PC-9 (cell line): ENCODE measurements around the gene MASP1. TPM values are rescaled to one million over a fixed set of nuclear protein-coding genes. Genes with fewer than 3 reads are reported as not detected.

Source experiments
- BruUV-seq: library from RNA; stranded (reverse); fragments of 400-500 nt; replicated peaks from 2 replicates; lab custom pipeline; 2021; lab: Mats Ljungman, UMichigan
- CTCF ChIA-PET: fragments of 300-600 bp; sonication (Branson Sonifier 250); formaldehyde crosslinking; loops from one replicate; lab custom pipeline; 2022; ENCODE audit warnings: antibody characterized with exemption; lab: Charles Lee
- POLR2A ChIA-PET: fragments of 300-600 bp; sonication (Branson Sonifier 250); formaldehyde crosslinking; loops from one replicate; lab custom pipeline; 2022; ENCODE audit warnings: antibody characterized with exemption; ENCODE audit not compliant: unreplicated experiment; lab: Charles Lee
- DNase-seq, 2 experiments: peaks; one replicate each; pipeline versions ENCODE4 v3.0.0 to v3.0.0-alpha.2; 2015 to 2022; ENCODE audit warnings: mixed read lengths in 1 of 2
- H2AFZ ChIP-seq: fragments of 200-600 bp; sonication (generic); 2 replicates; pipeline ENCODE4 v1.8.1; 2017; ENCODE audit warnings: antibody characterized with exemption
- H3F3A ChIP-seq: fragments of 200-600 bp; sonication (generic); 2 replicates; pipeline ENCODE4 v1.8.1; 2017; ENCODE audit warnings: antibody characterized with exemption, mild to moderate bottlenecking, low read depth; ENCODE audit not compliant: insufficient read depth
- H3K27ac ChIP-seq: fragments of 200-600 bp; sonication (generic); 2 replicates; pipeline ENCODE4 v1.6.1; 2016; ENCODE audit warnings: mixed run types
- H3K27me3 ChIP-seq: fragments of 200-600 bp; sonication (generic); 2 replicates; pipeline ENCODE4 v1.6.1; 2016; ENCODE audit warnings: low read depth, mixed run types; ENCODE audit not compliant: insufficient read depth
- H3K36me3 ChIP-seq: fragments of 200-600 bp; sonication (generic); 2 replicates; pipeline ENCODE4 v1.6.1; 2016; ENCODE audit warnings: low read depth, mixed run types
- H3K4me1 ChIP-seq: fragments of 200-600 bp; sonication (generic); replicated peaks from 2 replicates; pipeline ENCODE4 v1.6.1; 2016; ENCODE audit warnings: mixed run types; ENCODE audit not compliant: insufficient read depth
- H3K4me2 ChIP-seq: fragments of 200-600 bp; sonication (generic); 2 replicates; pipeline ENCODE4 v1.6.1; 2017; ENCODE audit warnings: mixed run types
- H3K4me3 ChIP-seq: fragments of 200-600 bp; sonication (generic); 2 replicates; pipeline ENCODE4 v1.6.1; 2016; ENCODE audit warnings: mixed run types
- H3K79me2 ChIP-seq: fragments of 200-600 bp; sonication (generic); 2 replicates; pipeline ENCODE4 v1.6.1; 2017; ENCODE audit warnings: low read depth, mixed run types
- H3K9me2 ChIP-seq: fragments of 200-600 bp; sonication (generic); 2 replicates; pipeline ENCODE4 v1.8.1; 2017; ENCODE audit warnings: mild to moderate bottlenecking; ENCODE audit not compliant: insufficient read depth
- H3K9me3 ChIP-seq: fragments of 200-600 bp; sonication (generic); 2 replicates; pipeline ENCODE4 v1.8.1; 2016; ENCODE audit warnings: low read depth; ENCODE audit not compliant: insufficient read depth
- H4K20me1 ChIP-seq: fragments of 200-600 bp; sonication (generic); 2 replicates; pipeline ENCODE4 v1.8.1; 2017; ENCODE audit not compliant: insufficient read depth
- EZH2 ChIP-seq: fragments of 200-600 bp; sonication (generic); IDR thresholded peaks from 2 replicates; pipeline ENCODE4 v1.8.0; 2017; ENCODE audit warnings: antibody characterized with exemption, low read depth
- intact Hi-C: fragments of 100-400 bp; cut with micrococcal nuclease; formaldehyde crosslinking; loops from one replicate; pipeline ENCODE4 v1.10.0; 2022; ENCODE audit not compliant: unreplicated experiment
- total RNA-seq: library from RNA; stranded (reverse); gene quantifications from 2 replicates; pipeline ENCODE4 v1.2.3, GENCODE V29; 2021
- TF ChIP-seq, protein P1 (sequence below): fragments of 200-600 bp; sonication (generic); conservative IDR thresholded peaks from 2 replicates; pipeline ENCODE4 v1.6.1; 2017; ENCODE audit warnings: mixed run types, antibody characterized with exemption, mild to moderate bottlenecking, moderate library complexity

The MASP1 gene
- total RNA-seq, 1 experiment from 2014 or later = not detected

DNA sequence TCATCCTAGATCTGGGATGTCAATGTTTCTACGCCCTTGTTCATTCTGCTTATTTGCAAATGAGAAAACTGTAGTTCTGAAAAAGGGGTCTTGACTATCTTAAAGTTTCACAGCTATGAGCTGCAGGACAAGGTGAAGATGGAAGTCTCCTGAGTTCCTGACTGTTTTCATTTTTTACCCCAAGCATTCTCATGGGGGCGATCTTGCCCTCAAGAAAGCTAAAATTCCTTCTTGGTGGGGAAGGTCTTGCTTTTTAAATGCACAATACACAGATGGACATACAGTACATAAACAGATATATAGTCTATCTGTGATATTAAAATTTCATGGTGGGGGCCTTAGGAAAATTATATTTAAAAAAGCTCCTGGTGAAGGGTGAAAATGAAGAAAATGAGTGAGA lies 32.4 kb downstream of the MASP1 start:
- intact Hi-C loops = no loop called here
- Histone ChIP-seq H3F3A (peaks cover 10% of the 10 kb centered on the region; the same call in 1 of the 2 replicates), H3K4me1 (peaks cover 10% of the 10 kb centered on the region), H3K9me3 (no peaks in the 10 kb centered on the region), H2AFZ (no peak overlapping the region), H3K79me2 (no peaks in the 10 kb centered on the region), H4K20me1 (no peaks in the 10 kb centered on the region), H3K4me2 (no peak overlapping the region), H3K36me3 (no peaks in the 10 kb centered on the region), H3K4me3 (no peak overlapping the region), H3K27me3 (no peaks in the 10 kb centered on the region; the same call in 1 of the 2 replicates), H3K27ac (no peak overlapping the region), H3K9me2 (no peaks in the 10 kb centered on the region)
- ChIA-PET POLR2A (no interaction called here), CTCF (no interaction called here)
- BruUV-seq = no TSS peak
- DNase-seq = no peak
- no peak for TF ChIP-seq EZH2
- TF ChIP-seq, protein P1, sequence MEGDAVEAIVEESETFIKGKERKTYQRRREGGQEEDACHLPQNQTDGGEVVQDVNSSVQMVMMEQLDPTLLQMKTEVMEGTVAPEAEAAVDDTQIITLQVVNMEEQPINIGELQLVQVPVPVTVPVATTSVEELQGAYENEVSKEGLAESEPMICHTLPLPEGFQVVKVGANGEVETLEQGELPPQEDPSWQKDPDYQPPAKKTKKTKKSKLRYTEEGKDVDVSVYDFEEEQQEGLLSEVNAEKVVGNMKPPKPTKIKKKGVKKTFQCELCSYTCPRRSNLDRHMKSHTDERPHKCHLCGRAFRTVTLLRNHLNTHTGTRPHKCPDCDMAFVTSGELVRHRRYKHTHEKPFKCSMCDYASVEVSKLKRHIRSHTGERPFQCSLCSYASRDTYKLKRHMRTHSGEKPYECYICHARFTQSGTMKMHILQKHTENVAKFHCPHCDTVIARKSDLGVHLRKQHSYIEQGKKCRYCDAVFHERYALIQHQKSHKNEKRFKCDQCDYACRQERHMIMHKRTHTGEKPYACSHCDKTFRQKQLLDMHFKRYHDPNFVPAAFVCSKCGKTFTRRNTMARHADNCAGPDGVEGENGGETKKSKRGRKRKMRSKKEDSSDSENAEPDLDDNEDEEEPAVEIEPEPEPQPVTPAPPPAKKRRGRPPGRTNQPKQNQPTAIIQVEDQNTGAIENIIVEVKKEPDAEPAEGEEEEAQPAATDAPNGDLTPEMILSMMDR = no peak

DNA sequence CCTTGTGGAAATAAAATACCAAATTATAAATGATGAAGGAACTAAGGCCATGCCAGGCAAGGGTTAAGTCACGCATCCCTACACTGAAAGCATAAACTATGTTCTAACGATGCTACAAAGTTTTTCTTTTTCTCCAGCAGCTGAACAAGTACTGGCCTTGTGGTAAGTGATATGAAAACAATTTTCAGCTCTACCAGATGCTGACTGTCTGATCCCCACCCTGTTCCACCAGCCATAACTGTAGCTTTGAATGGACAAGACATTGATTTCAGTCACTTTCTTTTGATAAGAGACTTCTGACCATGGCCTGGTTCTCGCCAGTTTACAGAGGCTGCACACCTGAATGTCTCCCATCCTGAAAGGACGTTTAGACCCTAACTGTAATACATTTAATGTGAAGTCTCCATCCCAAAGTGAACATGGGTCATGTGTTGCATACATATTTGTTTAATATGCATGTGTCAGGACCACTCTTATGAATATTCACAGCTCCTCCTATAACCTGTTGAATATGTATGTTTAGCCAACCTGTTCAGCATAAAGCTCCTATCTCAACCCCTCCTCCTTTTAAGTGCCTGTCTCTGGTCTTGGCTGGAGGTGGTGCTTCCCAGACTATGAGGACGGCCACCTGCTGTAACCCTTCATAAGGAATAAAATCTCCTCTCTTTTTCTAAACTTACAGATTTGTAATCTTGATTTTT lies 33.4 kb downstream of the MASP1 start:
- no TSS peak for BruUV-seq
- no peaks in the 10 kb centered on the region for H3K9me3 ChIP-seq
- no peaks in the 10 kb centered on the region; the same call in 1 of the 2 replicates for H3K27me3 ChIP-seq
- ChIA-PET POLR2A (no interaction called here), CTCF (no interaction called here)
- H3K4me3 ChIP-seq = no peak overlapping the region
- no peaks in the 10 kb centered on the region for H3F3A ChIP-seq
- no peaks in the 10 kb centered on the region for H4K20me1 ChIP-seq
- no peaks in the 10 kb centered on the region for H3K36me3 ChIP-seq
- no peak overlapping the region for H2AFZ ChIP-seq
- no peak for TF ChIP-seq EZH2
- TF ChIP-seq, protein P1 = no peak
- no peaks in the 10 kb centered on the region for H3K9me2 ChIP-seq
- no peak for DNase-seq
- H3K4me2 ChIP-seq = no peak overlapping the region
- no peaks in the 10 kb centered on the region for H3K79me2 ChIP-seq
- H3K27ac ChIP-seq = no peak overlapping the region
- no peaks in the 10 kb centered on the region; the same call in 1 of the 2 replicates for H3K4me1 ChIP-seq
- intact Hi-C loops = no loop called here

DNA sequence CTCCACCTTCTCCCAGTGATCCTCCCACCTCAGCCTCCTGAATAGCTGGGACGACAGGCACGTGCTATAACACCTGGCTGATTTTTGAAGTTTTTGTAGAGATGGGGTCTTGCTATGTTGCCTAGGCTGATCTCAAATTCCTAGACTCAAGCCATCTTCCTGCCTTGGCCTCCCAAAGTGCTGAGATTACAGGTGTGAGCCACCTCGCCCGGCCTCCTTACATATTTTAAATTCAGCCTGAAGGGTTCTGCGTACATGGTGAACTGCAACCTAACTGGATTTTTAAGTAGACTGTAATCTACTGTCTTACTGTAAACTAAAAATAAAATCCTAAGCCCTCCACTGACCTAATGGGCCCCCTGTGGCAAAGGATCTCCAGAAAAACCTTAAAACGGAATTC lies 34.1 kb downstream of the MASP1 start:
- BruUV-seq = no TSS peak
- H3K4me3 ChIP-seq = no peak overlapping the region
- no peaks in the 10 kb centered on the region for H3K9me2 ChIP-seq
- DNase-seq = no peak
- H3K79me2 ChIP-seq = no peaks in the 10 kb centered on the region
- H3K4me1 ChIP-seq = no peaks in the 10 kb centered on the region
- no peaks in the 10 kb centered on the region for H3F3A ChIP-seq
- no peak overlapping the region for H3K27ac ChIP-seq
- H3K4me2 ChIP-seq = no peak overlapping the region
- no peak for TF ChIP-seq EZH2
- TF ChIP-seq, protein P1 = no peak
- H3K9me3 ChIP-seq = no peaks in the 10 kb centered on the region
- no peak overlapping the region for H2AFZ ChIP-seq
- H3K27me3 ChIP-seq = no peaks in the 10 kb centered on the region; the same call in 1 of the 2 replicates
- POLR2A ChIA-PET = no interaction called here
- no peaks in the 10 kb centered on the region for H4K20me1 ChIP-seq
- no peaks in the 10 kb centered on the region for H3K36me3 ChIP-seq
- intact Hi-C loops = no loop called here
- CTCF ChIA-PET = no interaction called here
